Panc1 (cell line): ENCODE results near the gene PADI1. TPM values are rescaled to one million over a fixed set of nuclear protein-coding genes. Genes with fewer than 3 reads are reported as not detected.

Experiments
- ATAC-seq: fragments of 200-7000 bp; cut with Tn5 transposase; 2 replicates; pipeline ENCODE4 v1.9.1; 2020; ENCODE audit warnings: mild to moderate bottlenecking, moderate library complexity
- BruUV-seq: library from RNA; stranded (reverse); fragments of 400-500 nt; replicated peaks from 2 replicates; lab custom pipeline; 2021; lab: Mats Ljungman, UMichigan
- CTCF ChIA-PET: fragments of 300-600 bp; sonication (Branson Sonifier 250); formaldehyde crosslinking; loops from one replicate; lab custom pipeline; 2022; ENCODE audit warnings: antibody characterized with exemption; lab: Charles Lee
- POLR2A ChIA-PET: fragments of 300-600 bp; sonication (Branson Sonifier 250); formaldehyde crosslinking; loops from one replicate; lab custom pipeline; 2022; ENCODE audit warnings: antibody characterized with exemption; lab: Charles Lee
- DNase-seq: peaks from one replicate; pipeline ENCODE4 v3.0.0-alpha.2; 2010; ENCODE audit warnings: low read depth, low spot score
- H3K27ac ChIP-seq: 2 replicates; pipeline ENCODE4 v1.5.1; 2011; ENCODE audit warnings: mild to moderate bottlenecking, low read length, inconsistent platforms
- H3K27me3 ChIP-seq: fragments of 200-500 bp; sonication (Bioruptor generic); 2 replicates; pipeline ENCODE4 v1.6.0; 2014; ENCODE audit warnings: low read length, inconsistent platforms; ENCODE audit not compliant: control insufficient read depth, insufficient read depth
- H3K36me3 ChIP-seq: fragments of 200-500 bp; sonication (Bioruptor generic); 2 replicates; pipeline ENCODE4 v1.5.1; 2014; ENCODE audit warnings: inconsistent platforms, mild to moderate bottlenecking, low read length, moderate library complexity; ENCODE audit not compliant: control insufficient read depth, insufficient read depth
- H3K4me1 ChIP-seq: 2 replicates; pipeline ENCODE4 v1.5.1; 2011; ENCODE audit warnings: inconsistent platforms, mild to moderate bottlenecking, low read length, moderate library complexity; ENCODE audit not compliant: control insufficient read depth, insufficient read depth
- H3K4me3 ChIP-seq, 2 experiments: 2 replicates each; pipeline ENCODE4 v1.5.1; 2011 to 2012; ENCODE audit warnings: low read depth in 2 of 2, low read length in 2 of 2, mild to moderate bottlenecking in 2 of 2, inconsistent platforms in 1 of 2, moderate library complexity in 1 of 2
- H3K9me3 ChIP-seq: fragments of 200-500 bp; sonication (Bioruptor generic); 2 replicates; pipeline ENCODE4 v1.5.1; 2014; ENCODE audit warnings: low read depth, mild to moderate bottlenecking, inconsistent platforms, low read length, moderate library complexity; ENCODE audit not compliant: control insufficient read depth, insufficient read depth
- CTCF ChIP-seq: fragments of 450-650 bp; IDR thresholded peaks from 2 replicates; pipeline ENCODE4 v1.5.1; 2017; ENCODE audit warnings: mild to moderate bottlenecking
- POLR2AphosphoS5 ChIP-seq: IDR thresholded peaks from 2 replicates; pipeline ENCODE4 v1.6.1; 2012; ENCODE audit warnings: mild to moderate bottlenecking, low read depth, low read length, moderate library complexity
- REST ChIP-seq, 2 experiments: IDR thresholded peaks; 2 replicates each; pipeline ENCODE4 v1.6.1; 2011 to 2012; ENCODE audit warnings: low read depth in 2 of 2, control low read depth in 1 of 2, low read length in 1 of 2, mild to moderate bottlenecking in 1 of 2, moderate library complexity in 1 of 2; ENCODE audit not compliant: insufficient read depth in 1 of 2
- SIN3A ChIP-seq: IDR thresholded peaks from 2 replicates; pipeline ENCODE4 v1.6.1; 2012; ENCODE audit warnings: low read depth, mild to moderate bottlenecking, low read length, moderate library complexity, borderline replicate concordance; ENCODE audit not compliant: insufficient read depth
- TCF7L2 ChIP-seq: IDR thresholded peaks from 2 replicates; pipeline ENCODE4 v1.6.1; 2011; ENCODE audit warnings: mild to moderate bottlenecking, low read depth, low read length, inconsistent platforms
- in situ Hi-C: cut with HindIII; loops from 2 replicates; pipeline ENCODE4 v1.10.0; 2016; ENCODE audit warnings: low sequenced_read_pairs, low pct_unique_long_range_greater_than_20kb
- intact Hi-C: fragments of 100-400 bp; cut with micrococcal nuclease; formaldehyde crosslinking; loops from one replicate; pipeline ENCODE4 v1.10.0; 2022; ENCODE audit not compliant: unreplicated experiment
- total RNA-seq: library from RNA; stranded (reverse); gene quantifications from one replicate; pipeline ENCODE4 v1.2.1, GENCODE V29; 2021; ENCODE audit not compliant: unreplicated experiment

Gene PADI1
- total RNA-seq, 1 experiment from 2014 or later = 2.3 TPM

- ChIA-PET CTCF (no interaction called here), POLR2A (no interaction called here)
- BruUV-seq = no TSS peak
Observed at GRCh38 chr1:17270891-17271765, 66.2 kb downstream of the PADI1 start.

GRCh38 chr1:17272066-17272465 lies 67.1 kb downstream of the PADI1 start:
- no peak for ATAC-seq
- Histone ChIP-seq H3K27ac (no peak overlapping the region), H3K4me1 (no peaks in the 10 kb centered on the region), H3K9me3 (no peaks in the 10 kb centered on the region), H3K4me3 (no peak overlapping the region), H3K27me3 (no peaks in the 10 kb centered on the region), H3K36me3 (no peaks in the 10 kb centered on the region)
- no peak for DNase-seq
- CTCF ChIA-PET = no interaction called here
- no TSS peak for BruUV-seq
- intact Hi-C loops = no loop called here
- in situ Hi-C loops = no loop called here
- no peak for TF ChIP-seq TCF7L2
- TF ChIP-seq CTCF = no peak
- TF ChIP-seq REST (IDR thresholded peaks at IDR 0.05; ENCODE audit: insufficient read depth in 1 of 2, low read depth in 2 of 2, low read length in 1 of 2) = no peak
- no peak for TF ChIP-seq POLR2AphosphoS5
- no peak for TF ChIP-seq SIN3A
- POLR2A ChIA-PET = no interaction called here

More at GRCh38 chr1:17270891-17271765, 66.2 kb downstream of the PADI1 start:
- no peaks in the 10 kb centered on the region for H3K9me3 ChIP-seq
- intact Hi-C loops = no loop called here
- no peaks in the 10 kb centered on the region for H3K27me3 ChIP-seq
- TF ChIP-seq CTCF (no peak), POLR2AphosphoS5 (no peak), SIN3A (no peak), REST (IDR thresholded peaks at IDR 0.05; ENCODE audit: insufficient read depth in 1 of 2, low read depth in 2 of 2, low read length in 1 of 2) (no peak), TCF7L2 (no peak)
- no peak for DNase-seq
- H3K4me3 ChIP-seq = no peak overlapping the region
- in situ Hi-C loops = no loop called here
- no peaks in the 10 kb centered on the region for H3K4me1 ChIP-seq
- H3K27ac ChIP-seq = no peak overlapping the region
- no peak for ATAC-seq
- H3K36me3 ChIP-seq = no peaks in the 10 kb centered on the region
